Mesendoderm (in vitro differentiated cells): ENCODE data around the gene CBARP.

Source experiments
- DNase-seq: peaks from one replicate; pipeline ENCODE4 v3.0.0; 2013
- H2AK5ac ChIP-seq: 2 replicates; pipeline ENCODE4 v1.6.1; 2013; ENCODE audit warnings: low read length, inconsistent platforms
- H2BK120ac ChIP-seq: 2 replicates; pipeline ENCODE4 v1.6.1; 2013; ENCODE audit warnings: low read depth, mild to moderate bottlenecking, low read length, moderate library complexity, mixed read lengths
- H2BK15ac ChIP-seq: replicated peaks from 2 replicates; pipeline ENCODE4 v1.6.1; 2013; ENCODE audit warnings: low read depth, mild to moderate bottlenecking, moderate library complexity
- H2BK5ac ChIP-seq: 2 replicates; pipeline ENCODE4 v1.6.1; 2013; ENCODE audit warnings: low read length, inconsistent platforms
- H3K18ac ChIP-seq: 2 replicates; pipeline ENCODE4 v1.6.1; 2013; ENCODE audit warnings: mild to moderate bottlenecking, low read length, mixed read lengths
- H3K23ac ChIP-seq: one replicate; pipeline ENCODE4 v1.6.1; 2013; ENCODE audit warnings: low read length
- H3K27ac ChIP-seq: 2 replicates; pipeline ENCODE4 v1.5.1; 2013; ENCODE audit warnings: low read depth, mild to moderate bottlenecking, inconsistent platforms, low read length, moderate library complexity
- H3K27me3 ChIP-seq: 2 replicates; pipeline ENCODE4 v1.6.1; 2013; ENCODE audit warnings: low read length, control low read depth, mild to moderate bottlenecking, inconsistent platforms; ENCODE audit not compliant: insufficient read depth, poor library complexity
- H3K36me3 ChIP-seq: 2 replicates; pipeline ENCODE4 v1.6.1; 2013; ENCODE audit warnings: low read length, inconsistent platforms; ENCODE audit not compliant: control insufficient read depth, insufficient read depth
- H3K4ac ChIP-seq: one replicate; pipeline ENCODE4 v1.6.1; 2013; ENCODE audit warnings: low read depth, mild to moderate bottlenecking, low read length, moderate library complexity
- H3K4me1 ChIP-seq: 2 replicates; pipeline ENCODE4 v1.6.1; 2013; ENCODE audit warnings: low read depth, low read length, inconsistent platforms; ENCODE audit not compliant: control insufficient read depth
- H3K4me2 ChIP-seq: 2 replicates; pipeline ENCODE4 v1.6.1; 2013; ENCODE audit warnings: low read length
- H3K4me3 ChIP-seq: 2 replicates; pipeline ENCODE4 v1.5.1; 2013; ENCODE audit warnings: mild to moderate bottlenecking, low read length
- H3K56ac ChIP-seq: one replicate; pipeline ENCODE4 v1.6.1; 2013; ENCODE audit warnings: low read length
- H3K79me1 ChIP-seq: 2 replicates; pipeline ENCODE4 v1.6.1; 2013; ENCODE audit warnings: low read length, inconsistent platforms
- H3K79me2 ChIP-seq: 2 replicates; pipeline ENCODE4 v1.6.1; 2013; ENCODE audit warnings: mild to moderate bottlenecking, low read length; ENCODE audit not compliant: control insufficient read depth, insufficient read depth
- H3K9ac ChIP-seq: 2 replicates; pipeline ENCODE4 v1.6.1; 2013; ENCODE audit warnings: low read length, inconsistent platforms
- H4K5ac ChIP-seq: one replicate; pipeline ENCODE4 v1.6.1; 2013; ENCODE audit warnings: low read length
- H4K8ac ChIP-seq: one replicate; pipeline ENCODE4 v1.6.1; 2013; ENCODE audit warnings: low read depth, mild to moderate bottlenecking, control low read depth, low read length, moderate library complexity
- WGBS: extraction: QIAGEN DNeasy Blood & Tissue Kit; methylation state at CpG from one replicate; pipeline ENCODE4 v1.1.7; 2013; ENCODE audit warnings: low lambda C conversion rate, missing lambda C conversion rate; ENCODE audit not compliant: insufficient coverage; ENCODE audit errors: extremely low coverage; 5-methylcytosine and 5-hydroxymethylcytosine counted together

Gene CBARP

GRCh38 chr19:1261538-1261797, 23.7 kb upstream of the CBARP start:
- Histone ChIP-seq H2BK120ac (no peak overlapping the region), H2BK15ac (no peak overlapping the region), H3K4me2 (peak overlapping the region; percentile 95), H3K4me1 (peaks cover 11% of the 10 kb centered on the region), H2AK5ac (no peak overlapping the region), H3K4ac (peak overlapping the region; percentile 4), H3K9ac (peak overlapping the region; percentile 76), H3K18ac (peak overlapping the region; percentile 44), H3K27me3 (no peaks in the 10 kb centered on the region), H4K5ac (no peak overlapping the region), H3K23ac (no peak overlapping the region), H3K36me3 (peaks cover 3% of the 10 kb centered on the region), H3K27ac (no peak overlapping the region), H3K79me1 (no peaks in the 10 kb centered on the region), H3K56ac (peak overlapping the region; percentile 86), H2BK5ac (no peak overlapping the region), H4K8ac (no peak overlapping the region), H3K4me3 (peak overlapping the region; percentile 52), H3K79me2 (peaks cover 3% of the 10 kb centered on the region)
- DNase-seq = peak; percentile 67
- WGBS = no CpG with 5 or more reads among the region's 14 CpGs

DNA sequence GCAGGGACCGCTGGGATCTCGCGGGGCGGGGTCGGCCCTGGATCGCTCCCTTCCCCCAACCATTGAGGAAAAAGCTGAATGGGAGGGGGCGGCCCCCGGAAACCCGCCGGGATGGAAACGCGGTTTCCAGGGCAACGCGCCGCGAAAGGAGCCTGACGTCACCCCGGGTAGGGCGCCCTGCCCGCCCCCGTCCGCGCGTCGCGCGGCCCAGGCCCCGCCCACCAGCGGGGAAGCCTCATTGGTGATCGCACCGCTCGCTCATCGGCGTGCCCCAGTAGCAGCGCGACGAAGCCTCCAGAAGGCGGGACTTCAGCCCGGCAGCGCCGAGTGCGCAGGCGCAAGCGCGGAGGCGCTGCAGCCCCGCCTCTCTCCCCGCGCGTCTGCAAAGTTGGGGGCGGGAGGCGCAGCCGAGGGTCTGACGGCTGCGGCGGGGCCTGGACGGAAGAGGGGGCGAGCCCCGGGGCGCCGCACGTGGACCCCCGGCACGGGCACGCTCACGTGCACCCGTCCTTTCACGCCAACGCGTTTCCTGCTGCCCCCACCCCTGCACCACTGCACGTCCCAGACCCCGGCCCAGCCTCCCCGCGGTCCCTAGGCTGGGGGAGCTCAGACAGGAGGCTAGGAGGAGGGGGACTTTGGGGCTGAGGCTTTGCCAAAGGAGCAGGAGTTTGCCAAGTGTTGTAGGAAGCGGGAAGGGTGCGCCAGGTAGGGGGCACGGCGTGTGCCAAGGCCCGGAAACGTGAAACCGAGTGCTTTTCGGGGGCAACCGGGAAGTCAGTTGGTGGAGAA, 23.1 kb upstream of the CBARP start:
- DNase-seq = peak; percentile 97
- peaks cover 4% of the 10 kb centered on the region for H3K36me3 ChIP-seq
- no peaks in the 10 kb centered on the region for H3K79me1 ChIP-seq
- H3K18ac ChIP-seq = peak overlapping the region; percentile 52
- H4K5ac ChIP-seq = no peak overlapping the region
- peak overlapping the region; percentile 52 for H3K4me3 ChIP-seq
- H3K9ac ChIP-seq = peak overlapping the region; percentile 76
- H3K4me2 ChIP-seq = peak overlapping the region; percentile 95
- H3K4me1 ChIP-seq = peaks cover 9% of the 10 kb centered on the region
- WGBS = no CpG with 5 or more reads among the region's 83 CpGs
- H2AK5ac ChIP-seq = no peak overlapping the region
- no peaks in the 10 kb centered on the region for H3K27me3 ChIP-seq
- H3K56ac ChIP-seq = peak overlapping the region; percentile 86
- no peak overlapping the region for H3K4ac ChIP-seq
- no peak overlapping the region for H4K8ac ChIP-seq
- H2BK120ac ChIP-seq = no peak overlapping the region
- H2BK5ac ChIP-seq = peak overlapping the region; percentile 23
- H3K23ac ChIP-seq = no peak overlapping the region
- peaks cover 4% of the 10 kb centered on the region for H3K79me2 ChIP-seq
- H3K27ac ChIP-seq = peak overlapping the region; percentile 37
- H2BK15ac ChIP-seq = no peak overlapping the region

- Histone ChIP-seq H2BK120ac (peak overlapping the region; percentile 17), H3K4ac (peak overlapping the region; percentile 50), H3K18ac (peak overlapping the region; percentile 52), H3K4me2 (peak overlapping the region; percentile 21), H3K27me3 (no peaks in the 10 kb centered on the region), H2BK15ac (no peak overlapping the region), H4K8ac (no peak overlapping the region), H3K4me3 (no peak overlapping the region), H3K23ac (no peak overlapping the region), H3K79me1 (peaks cover 6% of the 10 kb centered on the region), H2BK5ac (no peak overlapping the region), H3K4me1 (peaks cover 7% of the 10 kb centered on the region), H3K27ac (peak overlapping the region; percentile 48), H3K36me3 (peaks cover 6% of the 10 kb centered on the region), H3K56ac (peak overlapping the region; percentile 82), H3K79me2 (peaks cover 11% of the 10 kb centered on the region), H4K5ac (no peak overlapping the region), H2AK5ac (no peak overlapping the region), H3K9ac (peak overlapping the region; percentile 25)
- WGBS = no CpG with 5 or more reads among the region's 33 CpGs
- peak; percentile 67 for DNase-seq
Observed at GRCh38 chr19:1259876-1260748, 22.3 kb upstream of the CBARP start.

- H3K79me2 ChIP-seq = peaks cover 19% of the 10 kb centered on the region
- H3K9ac ChIP-seq = peak overlapping the region; percentile 19
- H3K56ac ChIP-seq = no peak overlapping the region
- H3K4ac ChIP-seq = no peak overlapping the region
- no peak overlapping the region for H4K5ac ChIP-seq
- H2BK5ac ChIP-seq = no peak overlapping the region
- peaks cover 13% of the 10 kb centered on the region for H3K79me1 ChIP-seq
- H3K4me3 ChIP-seq = no peak overlapping the region
- H3K27me3 ChIP-seq = no peaks in the 10 kb centered on the region
- peaks cover 12% of the 10 kb centered on the region for H3K36me3 ChIP-seq
- no CpG with 5 or more reads among the region's 17 CpGs for WGBS
- peak; percentile 90 for DNase-seq
- H2AK5ac ChIP-seq = no peak overlapping the region
- H3K27ac ChIP-seq = peak overlapping the region; percentile 50
- no peak overlapping the region for H2BK15ac ChIP-seq
- no peak overlapping the region for H3K18ac ChIP-seq
- H3K4me1 ChIP-seq = peaks cover 4% of the 10 kb centered on the region
- no peak overlapping the region for H3K4me2 ChIP-seq
- H3K23ac ChIP-seq = no peak overlapping the region
- no peak overlapping the region for H4K8ac ChIP-seq
- H2BK120ac ChIP-seq = no peak overlapping the region
Observed at GRCh38 chr19:1259206-1259875, 21.5 kb upstream of the CBARP start.

DNA sequence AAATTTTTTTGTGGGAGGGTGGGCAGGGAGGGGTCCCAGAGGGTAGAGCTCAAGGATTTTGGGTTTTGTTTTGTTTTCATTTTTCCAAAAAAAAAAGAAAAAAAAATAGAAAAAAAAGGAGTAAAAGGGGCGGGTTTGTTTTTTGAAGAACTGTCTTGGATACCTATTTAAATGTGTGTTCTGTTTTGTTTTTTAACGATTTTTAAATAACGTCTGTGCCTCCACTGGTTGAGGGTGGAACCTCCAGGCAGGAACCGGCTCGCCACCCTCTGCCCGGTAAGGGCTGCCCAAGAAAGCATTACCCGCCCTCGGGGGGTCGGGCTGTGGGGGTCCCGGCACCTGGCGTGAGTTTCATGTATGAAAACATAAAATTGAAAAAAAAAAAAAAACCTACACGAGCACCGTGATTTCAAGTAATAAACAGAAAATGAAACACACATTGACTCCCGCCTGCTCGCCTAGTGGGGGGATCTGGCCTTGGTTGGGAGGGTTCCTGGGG, 21.0 kb upstream of the CBARP start:
- Histone ChIP-seq H3K4me3 (no peak overlapping the region), H3K18ac (no peak overlapping the region)

More for the DNA sequence above, 21.0 kb upstream of the CBARP start:
- H3K27ac ChIP-seq = no peak overlapping the region
- no peak overlapping the region for H3K4ac ChIP-seq
- H3K27me3 ChIP-seq = no peaks in the 10 kb centered on the region
- no peak overlapping the region for H2BK120ac ChIP-seq
- no peak overlapping the region for H3K56ac ChIP-seq
- H4K8ac ChIP-seq = no peak overlapping the region
- H3K4me2 ChIP-seq = no peak overlapping the region
- whole genome bisulfite sequencing = no CpG with 5 or more reads among the region's 15 CpGs
- no peak overlapping the region for H3K9ac ChIP-seq
- no peak overlapping the region for H2AK5ac ChIP-seq
- peaks cover 4% of the 10 kb centered on the region for H3K4me1 ChIP-seq
- no peak for DNase-seq
- H3K79me1 ChIP-seq = peaks cover 13% of the 10 kb centered on the region
- H3K79me2 ChIP-seq = peaks cover 25% of the 10 kb centered on the region
- no peak overlapping the region for H2BK15ac ChIP-seq
- no peak overlapping the region for H4K5ac ChIP-seq
- H2BK5ac ChIP-seq = no peak overlapping the region
- no peak overlapping the region for H3K23ac ChIP-seq
- H3K36me3 ChIP-seq = peaks cover 15% of the 10 kb centered on the region
